CD4-positive, alpha-beta T cell treated with Interleukin-17A for 4 hours (primary cell): ENCODE data around the gene JAK1.
"Not testable (repeated sequence)": the region's sequence is repeated elsewhere in the genome, so short reads cannot be mapped to it uniquely, and the experiment has no call there.

Experiments
- DNase-seq: peaks from one replicate; pipeline ENCODE4 v3.0.0-alpha.2; 2020; ENCODE audit warnings: mixed read lengths

The JAK1 gene

GRCh38 chr1:64966158-64966971, at the start of gene JAK1:
TSS of gene JAK1 (minus strand) at chr1:64966549. CDS start at chr1:64886264, 80,285 bp downstream.
- peak; percentile 96 for DNase-seq

GRCh38 chr1:65014321-65014720, 48.0 kb upstream of the JAK1 start:
- DNase-seq: no peak

- DNase-seq: no peak
Observed at GRCh38 chr1:65011983-65012382, 45.6 kb upstream of the JAK1 start.

GRCh38 chr1:65009724-65010420, 43.5 kb upstream of the JAK1 start:
- peak; percentile 22 for DNase-seq

GRCh38 chr1:65009176-65009575, 42.8 kb upstream of the JAK1 start:
- DNase-seq: peak; percentile 29

- no peak for DNase-seq
Observed at GRCh38 chr1:65006806-65007205, 40.5 kb upstream of the JAK1 start.

- no peak for DNase-seq
Observed at GRCh38 chr1:65003316-65003664, 36.9 kb upstream of the JAK1 start.

GRCh38 chr1:65002508-65003315, 36.4 kb upstream of the JAK1 start:
- DNase-seq: peak; percentile 78

- DNase-seq: no peak
Observed at GRCh38 chr1:65002156-65002507, 35.8 kb upstream of the JAK1 start.

GRCh38 chr1:65001231-65001792, 35.0 kb upstream of the JAK1 start:
- peak; percentile 80 for DNase-seq

GRCh38 chr1:64998425-64998948, 32.1 kb upstream of the JAK1 start:
- not testable (repeated sequence) for DNase-seq

- no peak for DNase-seq
Observed at GRCh38 chr1:64996541-64997257, 30.4 kb upstream of the JAK1 start.

GRCh38 chr1:64995316-64995715, 29.0 kb upstream of the JAK1 start:
- DNase-seq: no peak

GRCh38 chr1:64986903-64987871, 20.8 kb upstream of the JAK1 start:
- DNase-seq: no peak

- no peak for DNase-seq
Observed at GRCh38 chr1:64984737-64985136, 18.4 kb upstream of the JAK1 start.

- DNase-seq: peak; percentile 9
Observed at GRCh38 chr1:64984106-64984505, 17.8 kb upstream of the JAK1 start.

- DNase-seq: no peak
Observed at GRCh38 chr1:64983110-64983509, 16.8 kb upstream of the JAK1 start.

GRCh38 chr1:64981601-64982533, 15.5 kb upstream of the JAK1 start:
- no peak for DNase-seq

GRCh38 chr1:64980745-64981600, 14.6 kb upstream of the JAK1 start:
- no peak for DNase-seq
